Mesothelial cell of epicardium (in vitro differentiated cells): ENCODE measurements around the gene KRTAP10-7. TPM values are rescaled to one million over a fixed set of nuclear protein-coding genes. Genes with fewer than 3 reads are reported as not detected.
"Not testable (repeated sequence)": the region's sequence is repeated elsewhere in the genome, so short reads cannot be mapped to it uniquely, and the experiment has no call there.

Source experiments
- DNase-seq, 2 experiments: peaks; one replicate each; pipeline ENCODE4 v3.0.0; 2021; ENCODE audit warnings: low spot score in 2 of 2; ENCODE audit not compliant: unreplicated experiment in 2 of 2
- H3K27ac Mint-ChIP-seq: 2 replicates; pipeline ENCODE4 v1.8.0; 2021; ENCODE audit warnings: mixed read lengths
- H3K27me3 Mint-ChIP-seq: 2 replicates; pipeline ENCODE4 v1.8.0; 2021; ENCODE audit warnings: low read depth, mixed read lengths
- H3K36me3 Mint-ChIP-seq: 2 replicates; pipeline ENCODE4 v1.8.0; 2021; ENCODE audit warnings: mixed read lengths
- H3K4me1 Mint-ChIP-seq: 2 replicates; pipeline ENCODE4 v1.8.0; 2021; ENCODE audit warnings: mixed read lengths
- H3K4me3 Mint-ChIP-seq: 2 replicates; pipeline ENCODE4 v1.8.0; 2021; ENCODE audit warnings: mild to moderate bottlenecking, moderate library complexity, mixed read lengths
- H3K9me3 Mint-ChIP-seq: 2 replicates; pipeline ENCODE4 v1.8.0; 2021; ENCODE audit warnings: mixed read lengths
- CTCF ChIP-seq: fragments of 200-600 bp; sonication (generic); IDR thresholded peaks from one replicate; pipeline ENCODE4 v1.5.0; 2021; ENCODE audit warnings: antibody characterized with exemption; ENCODE audit not compliant: unreplicated experiment
- total RNA-seq: library from RNA; stranded (reverse); gene quantifications from 3 replicates; pipeline ENCODE4 v1.2.1, GENCODE V29; 2021

The KRTAP10-7 gene
- total RNA-seq, 1 donor from 2014 or later: not detected

GRCh38 chr21:44555200-44555875 lies 45.1 kb upstream of the KRTAP10-7 start:
- no peak for DNase-seq
- no peak overlapping the region for H3K27ac Mint-ChIP-seq
- no peak for TF ChIP-seq CTCF
- H3K4me1 Mint-ChIP-seq: peaks cover 27% of the 10 kb centered on the region
- H3K9me3 Mint-ChIP-seq: peaks cover 13% of the 10 kb centered on the region
- no peaks in the 10 kb centered on the region for H3K36me3 Mint-ChIP-seq
- H3K4me3 Mint-ChIP-seq: no peak overlapping the region
- peaks cover 3% of the 10 kb centered on the region for H3K27me3 Mint-ChIP-seq

GRCh38 chr21:44556879-44557278 lies 43.5 kb upstream of the KRTAP10-7 start:
- no peak for TF ChIP-seq CTCF
- no peaks in the 10 kb centered on the region for H3K36me3 Mint-ChIP-seq
- peaks cover 27% of the 10 kb centered on the region for H3K9me3 Mint-ChIP-seq
- peaks cover 8% of the 10 kb centered on the region for H3K27me3 Mint-ChIP-seq
- no peak overlapping the region for H3K4me3 Mint-ChIP-seq
- DNase-seq: no peak
- peaks cover 14% of the 10 kb centered on the region for H3K4me1 Mint-ChIP-seq
- H3K27ac Mint-ChIP-seq: no peak overlapping the region

DNA sequence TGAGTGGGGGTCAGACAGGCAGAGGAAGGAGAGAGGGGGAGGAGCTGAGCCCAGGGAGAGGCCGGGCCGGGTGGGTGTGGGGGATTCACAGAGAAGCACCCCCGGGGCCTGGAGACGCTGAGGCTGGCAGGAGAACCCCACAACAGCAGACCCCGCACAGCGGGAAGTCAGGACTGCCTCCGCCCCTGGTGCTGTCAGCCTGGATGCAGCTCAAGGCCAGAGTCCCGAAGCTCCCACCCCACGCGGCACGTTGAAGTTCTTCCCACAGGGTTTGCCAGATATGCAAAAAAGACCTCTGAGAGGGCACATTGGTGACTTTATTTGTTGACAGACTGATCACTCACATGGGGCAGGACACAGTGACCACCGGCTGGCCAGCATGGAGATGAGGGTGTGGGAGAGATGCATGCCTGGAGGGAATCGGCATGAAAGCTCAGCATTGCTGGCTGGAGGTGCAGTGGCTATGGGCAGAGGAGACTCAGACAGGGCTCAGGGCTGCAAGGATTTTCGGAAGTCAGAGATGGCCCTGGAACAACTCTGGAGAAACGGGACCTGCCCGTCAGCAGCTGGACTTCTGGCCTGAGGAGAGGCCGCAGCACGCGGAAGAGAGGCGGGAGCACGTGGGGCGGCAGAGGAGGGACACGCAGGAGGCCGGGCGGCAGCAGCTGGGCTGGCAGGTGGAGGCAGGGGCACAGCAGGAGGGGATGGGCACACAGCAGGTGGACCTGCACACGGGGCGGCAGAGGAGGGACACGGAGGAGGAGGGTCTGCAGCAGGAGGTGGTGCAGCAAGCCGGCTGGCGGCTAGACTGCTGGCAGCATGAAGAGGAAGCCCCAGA lies 42.7 kb upstream of the KRTAP10-7 start:
- Mint-ChIP-seq H3K4me1 (peaks cover 14% of the 10 kb centered on the region), H3K36me3 (no peaks in the 10 kb centered on the region), H3K9me3 (peaks cover 35% of the 10 kb centered on the region), H3K4me3 (no peak overlapping the region), H3K27ac (no peak overlapping the region), H3K27me3 (peaks cover 8% of the 10 kb centered on the region)
- no peak for TF ChIP-seq CTCF
- no peak for DNase-seq

DNA sequence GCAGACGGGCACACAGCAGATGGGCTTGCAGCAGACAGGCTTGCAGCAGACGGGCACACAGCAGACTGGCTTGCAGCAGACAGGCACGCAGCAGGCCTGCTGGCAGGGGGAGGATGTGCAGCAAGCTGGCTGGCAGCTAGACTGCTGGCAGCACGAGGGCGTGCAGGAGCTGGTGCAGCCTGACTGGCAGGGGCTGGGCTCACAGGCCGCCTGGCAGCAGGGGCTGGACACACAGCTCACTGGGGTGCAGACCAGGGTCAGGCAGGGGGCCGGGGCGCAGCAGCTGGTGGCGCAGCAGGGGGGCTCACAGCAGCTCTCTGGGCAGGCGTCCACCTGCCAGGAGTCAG lies 42.1 kb upstream of the KRTAP10-7 start:
- H3K36me3 Mint-ChIP-seq, DNase-seq, H3K27ac Mint-ChIP-seq, H3K4me3 Mint-ChIP-seq, H3K27me3 Mint-ChIP-seq: not testable (repeated sequence)
- H3K9me3 Mint-ChIP-seq: peaks cover 33% of the 10 kb centered on the region
- peaks cover 14% of the 10 kb centered on the region for H3K4me1 Mint-ChIP-seq

- no peak for DNase-seq
- Mint-ChIP-seq H3K4me3 (no peak within 1 kb of the TSS), H3K4me1 (peaks cover 14% of the 10 kb centered on the region), H3K27ac (no peak within 1 kb of the TSS), H3K36me3 (no peaks in the 10 kb centered on the region), H3K27me3 (peaks cover 8% of the 10 kb centered on the region), H3K9me3 (peaks cover 29% of the 10 kb centered on the region)
- TF ChIP-seq CTCF: no peak
Measured at GRCh38 chr21:44558695-44559094, 41.7 kb upstream of the KRTAP10-7 start, which contains the start of gene KRTAP10-3. Gene KRTAP10-3, minus strand, starts transcription at chr21:44558795. Its CDS starts 80 bp downstream, at chr21:44558715.

- no peaks in the 10 kb centered on the region for H3K36me3 Mint-ChIP-seq
- H3K4me3 Mint-ChIP-seq: no peak overlapping the region
- no peak for TF ChIP-seq CTCF
- DNase-seq: no peak
- H3K9me3 Mint-ChIP-seq: peaks cover 30% of the 10 kb centered on the region
- H3K4me1 Mint-ChIP-seq: no peaks in the 10 kb centered on the region
- no peak overlapping the region for H3K27ac Mint-ChIP-seq
- H3K27me3 Mint-ChIP-seq: peaks cover 9% of the 10 kb centered on the region
Measured at GRCh38 chr21:44564099-44564498, 36.3 kb upstream of the KRTAP10-7 start.
